Mesendoderm (in vitro differentiated cells): ENCODE data around the gene MED31.

ENCODE experiments used
- DNase-seq: peaks from one replicate; pipeline ENCODE4 v3.0.0; 2013
- H2AK5ac ChIP-seq: 2 replicates; pipeline ENCODE4 v1.6.1; 2013; ENCODE audit warnings: low read length, inconsistent platforms
- H2BK120ac ChIP-seq: 2 replicates; pipeline ENCODE4 v1.6.1; 2013; ENCODE audit warnings: low read depth, mild to moderate bottlenecking, low read length, moderate library complexity, mixed read lengths
- H2BK15ac ChIP-seq: replicated peaks from 2 replicates; pipeline ENCODE4 v1.6.1; 2013; ENCODE audit warnings: low read depth, mild to moderate bottlenecking, moderate library complexity
- H2BK5ac ChIP-seq: 2 replicates; pipeline ENCODE4 v1.6.1; 2013; ENCODE audit warnings: low read length, inconsistent platforms
- H3K18ac ChIP-seq: 2 replicates; pipeline ENCODE4 v1.6.1; 2013; ENCODE audit warnings: mild to moderate bottlenecking, low read length, mixed read lengths
- H3K23ac ChIP-seq: one replicate; pipeline ENCODE4 v1.6.1; 2013; ENCODE audit warnings: low read length
- H3K27ac ChIP-seq: 2 replicates; pipeline ENCODE4 v1.5.1; 2013; ENCODE audit warnings: low read depth, mild to moderate bottlenecking, inconsistent platforms, low read length, moderate library complexity
- H3K27me3 ChIP-seq: 2 replicates; pipeline ENCODE4 v1.6.1; 2013; ENCODE audit warnings: low read length, control low read depth, mild to moderate bottlenecking, inconsistent platforms; ENCODE audit not compliant: insufficient read depth, poor library complexity
- H3K36me3 ChIP-seq: 2 replicates; pipeline ENCODE4 v1.6.1; 2013; ENCODE audit warnings: low read length, inconsistent platforms; ENCODE audit not compliant: control insufficient read depth, insufficient read depth
- H3K4ac ChIP-seq: one replicate; pipeline ENCODE4 v1.6.1; 2013; ENCODE audit warnings: low read depth, mild to moderate bottlenecking, low read length, moderate library complexity
- H3K4me1 ChIP-seq: 2 replicates; pipeline ENCODE4 v1.6.1; 2013; ENCODE audit warnings: low read depth, low read length, inconsistent platforms; ENCODE audit not compliant: control insufficient read depth
- H3K4me2 ChIP-seq: 2 replicates; pipeline ENCODE4 v1.6.1; 2013; ENCODE audit warnings: low read length
- H3K4me3 ChIP-seq: 2 replicates; pipeline ENCODE4 v1.5.1; 2013; ENCODE audit warnings: mild to moderate bottlenecking, low read length
- H3K56ac ChIP-seq: one replicate; pipeline ENCODE4 v1.6.1; 2013; ENCODE audit warnings: low read length
- H3K79me1 ChIP-seq: 2 replicates; pipeline ENCODE4 v1.6.1; 2013; ENCODE audit warnings: low read length, inconsistent platforms
- H3K79me2 ChIP-seq: 2 replicates; pipeline ENCODE4 v1.6.1; 2013; ENCODE audit warnings: mild to moderate bottlenecking, low read length; ENCODE audit not compliant: control insufficient read depth, insufficient read depth
- H3K9ac ChIP-seq: 2 replicates; pipeline ENCODE4 v1.6.1; 2013; ENCODE audit warnings: low read length, inconsistent platforms
- H4K5ac ChIP-seq: one replicate; pipeline ENCODE4 v1.6.1; 2013; ENCODE audit warnings: low read length
- H4K8ac ChIP-seq: one replicate; pipeline ENCODE4 v1.6.1; 2013; ENCODE audit warnings: low read depth, mild to moderate bottlenecking, control low read depth, low read length, moderate library complexity
- WGBS: extraction: QIAGEN DNeasy Blood & Tissue Kit; methylation state at CpG from one replicate; pipeline ENCODE4 v1.1.7; 2013; ENCODE audit warnings: low lambda C conversion rate, missing lambda C conversion rate; ENCODE audit not compliant: insufficient coverage; ENCODE audit errors: extremely low coverage; 5-methylcytosine and 5-hydroxymethylcytosine counted together

The MED31 gene

DNA sequence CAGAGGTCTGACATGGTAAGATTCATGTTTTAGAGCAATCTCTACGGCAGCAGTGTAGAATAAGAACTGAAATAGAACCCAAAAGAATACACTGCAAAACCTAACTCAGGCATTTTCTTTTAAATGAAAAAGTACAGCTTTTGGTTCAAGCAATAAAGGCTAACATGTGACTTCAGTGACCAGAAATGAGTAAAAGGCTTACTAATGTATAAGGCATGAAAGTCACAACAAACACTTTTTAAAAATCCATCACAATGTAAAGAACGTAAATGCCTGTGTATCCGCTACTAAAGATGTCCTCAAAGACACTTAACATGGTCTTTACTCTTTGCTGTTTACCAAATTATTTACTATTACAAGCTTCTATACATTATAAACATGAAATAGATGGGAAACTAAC, 27.5 kb downstream of the MED31 start:
- H3K4me1 ChIP-seq: no peaks in the 10 kb centered on the region
- no CpG with 5 or more reads among the region's 3 CpGs for WGBS
- no peak overlapping the region for H4K8ac ChIP-seq
- no peak overlapping the region for H4K5ac ChIP-seq
- no peak overlapping the region for H3K56ac ChIP-seq
- H3K79me2 ChIP-seq: no peaks in the 10 kb centered on the region
- H3K4ac ChIP-seq: no peak overlapping the region
- H3K79me1 ChIP-seq: no peaks in the 10 kb centered on the region
- H2AK5ac ChIP-seq: no peak overlapping the region
- peaks cover 1% of the 10 kb centered on the region for H3K36me3 ChIP-seq
- H3K4me3 ChIP-seq: no peak overlapping the region
- no peak overlapping the region for H3K9ac ChIP-seq
- no peak overlapping the region for H3K27ac ChIP-seq
- no peak overlapping the region for H2BK5ac ChIP-seq
- DNase-seq: no peak
- H3K18ac ChIP-seq: no peak overlapping the region
- H2BK120ac ChIP-seq: no peak overlapping the region
- no peak overlapping the region for H2BK15ac ChIP-seq
- no peak overlapping the region for H3K4me2 ChIP-seq
- no peaks in the 10 kb centered on the region for H3K27me3 ChIP-seq
- no peak overlapping the region for H3K23ac ChIP-seq

DNA sequence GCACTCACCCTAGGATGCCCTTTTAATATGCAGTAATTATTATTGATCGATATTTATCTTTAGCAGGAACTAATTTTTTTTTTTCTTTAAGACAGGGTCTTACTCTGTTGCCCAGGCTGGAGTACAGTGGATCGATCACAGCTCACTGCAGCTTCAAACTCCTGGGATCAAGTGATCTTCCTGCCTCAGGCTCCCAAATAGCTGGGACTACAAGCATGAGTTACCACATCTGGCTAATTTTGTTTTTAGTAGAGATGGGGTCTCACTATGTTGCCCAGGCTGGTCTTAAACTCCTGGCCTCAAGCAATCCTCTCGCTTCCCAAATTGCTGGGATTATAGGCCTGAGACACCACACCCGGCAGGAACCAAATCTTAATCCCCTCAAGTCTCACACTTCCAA, 40.2 kb downstream of the MED31 start:
- no peak overlapping the region for H3K23ac ChIP-seq
- H3K27ac ChIP-seq: no peak overlapping the region
- WGBS: no CpG with 5 or more reads among the region's 4 CpGs

GRCh38 chr17:6610011-6610410, 41.4 kb downstream of the MED31 start:
- H2BK120ac ChIP-seq: no peak overlapping the region
- H2BK15ac ChIP-seq: no peak overlapping the region
- H3K56ac ChIP-seq: no peak overlapping the region
- H3K79me2 ChIP-seq: no peaks in the 10 kb centered on the region
- no CpG with 5 or more reads among the region's 5 CpGs for WGBS
- peaks cover 1% of the 10 kb centered on the region for H3K79me1 ChIP-seq
- no peaks in the 10 kb centered on the region for H3K4me1 ChIP-seq
- H4K5ac ChIP-seq: no peak overlapping the region
- H4K8ac ChIP-seq: no peak overlapping the region
- no peak overlapping the region for H2AK5ac ChIP-seq
- no peak overlapping the region for H3K4ac ChIP-seq
- no peak overlapping the region for H3K23ac ChIP-seq
- no peaks in the 10 kb centered on the region for H3K27me3 ChIP-seq
- H3K36me3 ChIP-seq: peaks cover 18% of the 10 kb centered on the region
- no peak overlapping the region for H3K4me3 ChIP-seq
- H3K18ac ChIP-seq: no peak overlapping the region
- H3K27ac ChIP-seq: no peak overlapping the region
- H2BK5ac ChIP-seq: no peak overlapping the region
- no peak overlapping the region for H3K4me2 ChIP-seq
- DNase-seq: no peak
- H3K9ac ChIP-seq: no peak overlapping the region

More for the DNA sequence above, 40.2 kb downstream of the MED31 start:
- Histone ChIP-seq H3K9ac (no peak overlapping the region), H2AK5ac (no peak overlapping the region), H3K27me3 (no peaks in the 10 kb centered on the region), H3K18ac (no peak overlapping the region), H4K5ac (no peak overlapping the region), H4K8ac (no peak overlapping the region), H3K4me1 (no peaks in the 10 kb centered on the region), H3K4me3 (no peak overlapping the region), H3K4me2 (no peak overlapping the region), H2BK15ac (no peak overlapping the region), H3K56ac (no peak overlapping the region), H2BK5ac (no peak overlapping the region), H3K79me1 (peaks cover 1% of the 10 kb centered on the region), H3K4ac (no peak overlapping the region), H3K36me3 (peaks cover 14% of the 10 kb centered on the region), H2BK120ac (no peak overlapping the region), H3K79me2 (no peaks in the 10 kb centered on the region)
- DNase-seq: no peak

- Histone ChIP-seq H3K4me3 (no peak overlapping the region), H3K79me1 (peaks cover under 1% of the 10 kb centered on the region), H3K4ac (no peak overlapping the region), H3K79me2 (no peaks in the 10 kb centered on the region), H3K36me3 (peaks cover 20% of the 10 kb centered on the region), H2BK5ac (no peak overlapping the region), H3K56ac (no peak overlapping the region), H3K4me1 (no peaks in the 10 kb centered on the region), H2AK5ac (no peak overlapping the region), H2BK15ac (no peak overlapping the region), H3K23ac (no peak overlapping the region), H3K4me2 (no peak overlapping the region), H3K27me3 (no peaks in the 10 kb centered on the region), H3K18ac (no peak overlapping the region), H3K9ac (no peak overlapping the region), H2BK120ac (no peak overlapping the region), H4K5ac (no peak overlapping the region), H4K8ac (no peak overlapping the region), H3K27ac (no peak overlapping the region)
- WGBS: no CpG with 5 or more reads among the region's 3 CpGs
- no peak for DNase-seq
These were observed 43.1 kb downstream of the MED31 start for GRCh38 chr17:6608321-6608720.

DNA sequence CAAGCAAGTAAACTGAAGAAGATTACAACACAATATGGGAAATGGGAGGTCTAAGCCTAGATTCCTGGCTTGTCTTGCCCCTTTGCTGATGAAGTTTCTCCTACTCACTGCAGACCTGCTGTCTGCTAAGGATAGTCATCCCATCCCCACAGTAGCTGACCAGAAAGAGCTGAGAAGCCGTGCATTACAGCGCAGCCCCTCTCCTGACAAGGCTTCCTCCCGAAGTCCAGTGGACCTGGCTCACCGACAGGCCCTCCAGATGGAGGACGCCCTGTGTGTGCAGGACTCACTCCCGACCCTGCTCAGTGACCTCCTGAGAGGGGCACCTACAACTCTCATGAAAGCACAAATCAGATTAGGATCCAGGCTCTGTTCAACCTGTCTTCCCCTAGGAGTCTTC, 46.3 kb downstream of the MED31 start:
- no peak overlapping the region for H2BK120ac ChIP-seq
- no peak overlapping the region for H4K5ac ChIP-seq
- no peaks in the 10 kb centered on the region for H3K27me3 ChIP-seq
- H2BK5ac ChIP-seq: no peak overlapping the region
- no peaks in the 10 kb centered on the region for H3K79me1 ChIP-seq
- no peak overlapping the region for H3K4me2 ChIP-seq
- no peak overlapping the region for H3K4me3 ChIP-seq
- no peaks in the 10 kb centered on the region for H3K79me2 ChIP-seq
- H2BK15ac ChIP-seq: no peak overlapping the region
- peaks cover 20% of the 10 kb centered on the region for H3K36me3 ChIP-seq
- no peak overlapping the region for H3K18ac ChIP-seq
- H2AK5ac ChIP-seq: no peak overlapping the region
- H3K56ac ChIP-seq: no peak overlapping the region
- H3K4ac ChIP-seq: no peak overlapping the region
- no peak overlapping the region for H3K9ac ChIP-seq
- H3K27ac ChIP-seq: no peak overlapping the region
- DNase-seq: no peak
- no CpG with 5 or more reads among the region's 6 CpGs for WGBS
- no peak overlapping the region for H4K8ac ChIP-seq
- no peak overlapping the region for H3K23ac ChIP-seq
- H3K4me1 ChIP-seq: no peaks in the 10 kb centered on the region

DNA sequence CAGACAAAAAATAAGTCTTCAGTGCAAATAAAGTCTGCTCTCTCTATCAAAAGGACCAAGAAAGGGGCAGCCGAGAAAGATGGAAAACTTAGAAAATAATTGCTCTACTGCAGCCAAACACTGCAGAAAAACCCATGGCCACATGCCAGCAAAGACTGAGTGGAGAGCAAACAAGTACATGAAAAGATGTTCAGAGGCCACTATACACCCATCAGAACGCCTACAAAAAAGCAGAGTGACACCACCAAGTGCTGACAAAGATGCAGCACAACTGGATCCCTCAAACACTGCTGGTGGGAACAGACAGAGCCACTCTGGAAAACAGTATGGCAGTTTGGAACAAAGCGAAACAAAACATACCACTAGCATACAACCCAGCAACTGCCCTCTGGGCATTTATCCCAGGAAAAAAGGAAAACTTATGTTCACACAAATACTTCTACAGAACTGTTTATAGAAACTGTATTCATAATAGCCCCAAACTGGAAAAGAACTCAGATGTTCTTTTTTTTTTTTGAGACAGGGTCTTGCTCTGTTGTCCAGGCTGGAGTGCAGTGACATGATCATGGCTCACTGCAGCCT, 47.6 kb downstream of the MED31 start:
- Histone ChIP-seq H3K4me3 (no peak overlapping the region), H2BK5ac (no peak overlapping the region), H3K79me1 (no peaks in the 10 kb centered on the region), H3K9ac (no peak overlapping the region), H3K36me3 (peaks cover 14% of the 10 kb centered on the region), H3K4me2 (no peak overlapping the region), H4K5ac (no peak overlapping the region), H3K27me3 (no peaks in the 10 kb centered on the region), H2BK120ac (no peak overlapping the region), H2AK5ac (no peak overlapping the region), H2BK15ac (no peak overlapping the region), H3K23ac (no peak overlapping the region), H4K8ac (no peak overlapping the region), H3K18ac (no peak overlapping the region), H3K56ac (no peak overlapping the region), H3K79me2 (no peaks in the 10 kb centered on the region), H3K4ac (no peak overlapping the region), H3K4me1 (no peaks in the 10 kb centered on the region), H3K27ac (no peak overlapping the region)
- DNase-seq: no peak
- no CpG with 5 or more reads among the region's 3 CpGs for WGBS
